Eye (tissue), 1 donor: ENCODE measurements around the gene PUSL1.

Experiments
- DNase-seq: peaks from one replicate; pipeline ENCODE4 v3.0.0-alpha.2; 2015

The PUSL1 gene

GRCh38 chr1:1295154-1295923 is 13.1 kb upstream of the PUSL1 start:
- no peak for DNase-seq

- DNase-seq: no peak
Observed at GRCh38 chr1:1296070-1297061, 12.0 kb upstream of the PUSL1 start.

- no peak for DNase-seq
Observed at GRCh38 chr1:1297802-1298424, 10.5 kb upstream of the PUSL1 start.

GRCh38 chr1:1298861-1299685 is 9.3 kb upstream of the PUSL1 start:
- DNase-seq: peak; percentile 86

- peak; percentile 30 for DNase-seq
Observed at GRCh38 chr1:1299686-1300351, 8.6 kb upstream of the PUSL1 start.

GRCh38 chr1:1300352-1300739 is 8.1 kb upstream of the PUSL1 start:
- DNase-seq: no peak

- no peak for DNase-seq
Observed at GRCh38 chr1:1302006-1302430, 6.4 kb upstream of the PUSL1 start.

- peak; percentile 15 for DNase-seq
Observed at GRCh38 chr1:1302951-1303509, 5.4 kb upstream of the PUSL1 start.

GRCh38 chr1:1303736-1304135 is 4.7 kb upstream of the PUSL1 start:
- DNase-seq: peak; percentile 20

- DNase-seq: peak; percentile 95
Observed at GRCh38 chr1:1304331-1305299, 3.8 kb upstream of the PUSL1 start.

- peak; percentile 65 for DNase-seq
Observed at GRCh38 chr1:1305300-1306069, 2.9 kb upstream of the PUSL1 start.

- peak; percentile 30 for DNase-seq
Observed at GRCh38 chr1:1306070-1306660, 2.2 kb upstream of the PUSL1 start.

- peak; percentile 63 for DNase-seq
Observed at GRCh38 chr1:1306661-1307260, 1.6 kb upstream of the PUSL1 start.

GRCh38 chr1:1307261-1307922 is 1.0 kb upstream of the PUSL1 start:
- peak; percentile 40 for DNase-seq

- no peak for DNase-seq
Observed at GRCh38 chr1:1308756-1309250, 406 bp downstream of the PUSL1 start.

- no peak for DNase-seq
Observed at GRCh38 chr1:1309251-1310108, 1.1 kb downstream of the PUSL1 start.

- DNase-seq: no peak
Observed at GRCh38 chr1:1310109-1310385, 1.6 kb downstream of the PUSL1 start.
